Thyroid gland (tissue), 4 donors: ENCODE results near the gene GPR25. TPM values are rescaled to one million over a fixed set of nuclear protein-coding genes. Genes with fewer than 3 reads are reported as not detected.

Experiments used
- DNase-seq, 2 donors: peaks; one replicate each; pipeline ENCODE4 v3.0.0-alpha.2; 2019
- H3K27ac ChIP-seq, 3 donors: fragments of 200-600 bp; sonication (generic); 1 replicate in 2 of 3; 2 replicates in 1 of 3; pipeline ENCODE4 v1.5.1; 2016 to 2019; ENCODE audit warnings: mild to moderate bottlenecking in 1 of 3, moderate library complexity in 1 of 3
- H3K27me3 ChIP-seq: fragments of 200-600 bp; sonication (generic); one replicate; pipeline ENCODE4 v1.5.1; 2019
- H3K36me3 ChIP-seq, 2 donors: fragments of 200-600 bp; sonication (generic); one replicate each; pipeline ENCODE4 v1.5.1; 2016 to 2019
- H3K4me1 ChIP-seq, 2 donors: fragments of 200-600 bp; sonication (generic); one replicate each; pipeline ENCODE4 v1.5.1; 2017 to 2019
- H3K4me3 ChIP-seq, 3 donors: fragments of 200-600 bp; sonication (generic); replicated peaks in 1 of 3; 1 replicate in 2 of 3; 2 replicates in 1 of 3; pipeline ENCODE4 v1.5.1; 2016; ENCODE audit warnings: mild to moderate bottlenecking in 1 of 3
- H3K9me3 ChIP-seq: fragments of 200-600 bp; sonication (generic); one replicate; pipeline ENCODE4 v1.5.1; 2017
- CTCF ChIP-seq, 6 experiments: fragments of 200-600 bp in 3 of 6; fragments of 450-650 bp in 3 of 6; sonication (generic) in 3 of 6; IDR thresholded peaks; one replicate each; pipeline ENCODE4 v1.5.1; 2016 to 2019; ENCODE audit warnings: antibody characterized with exemption in 6 of 6, mild to moderate bottlenecking in 2 of 6, inconsistent platforms in 1 of 6, moderate library complexity in 1 of 6
- POLR2A ChIP-seq, 2 donors: fragments of 450-650 bp; IDR thresholded peaks; one replicate each; pipeline ENCODE4 v1.6.1; 2017; ENCODE audit warnings: antibody characterized with exemption in 2 of 2, mild to moderate bottlenecking in 2 of 2, moderate library complexity in 1 of 2
- WGBS, 2 donors: methylation state at CpG; one replicate each; pipeline ENCODE4 v1.1.5; 2017; 5-methylcytosine and 5-hydroxymethylcytosine counted together
- intact Hi-C: fragments of 100-400 bp; cut with DNase I; formaldehyde crosslinking; loops from one replicate; pipeline ENCODE4 v1.15.1; 2023
- total RNA-seq, 4 donors: library from RNA; depleted of rRNA; stranded (reverse); fragments of >200 nt; gene quantifications; one replicate each; pipeline ENCODE4 v1.2.3, GENCODE V29; 2016

Gene GPR25
- total RNA-seq, 4 donors from 2014 or later = 0.27 TPM; not detected in 3

GRCh38 chr1:200894712-200895442 is 22.1 kb downstream of the GPR25 start, which contains the start of gene INAVA:
INAVA (plus strand) TSS chr1:200894900; CDS start chr1:200898401, 3,501 bp downstream.
- H3K4me3 ChIP-seq = no peak within 1 kb of the TSS
- no peaks in the 10 kb centered on the region for H3K27me3 ChIP-seq
- 58 to 72% methylated on average over 11 to 13 of the region's 15 CpGs for WGBS, 2 donors
- H3K9me3 ChIP-seq = no peaks in the 10 kb centered on the region
- DNase-seq = peak in 1 of 2 donors; percentile 8
- H3K36me3 ChIP-seq = no peaks in the 10 kb centered on the region
- H3K27ac ChIP-seq = no peak within 1 kb of the TSS
- H3K4me1 ChIP-seq = peaks cover 9 to 12% of the 10 kb centered on the region in 2 donors
- intact Hi-C loops = no loop called here
- TF ChIP-seq CTCF (IDR thresholded peaks at IDR 0.05) = no peak
- no peak for TF ChIP-seq POLR2A (IDR thresholded peaks at IDR 0.05)

DNA sequence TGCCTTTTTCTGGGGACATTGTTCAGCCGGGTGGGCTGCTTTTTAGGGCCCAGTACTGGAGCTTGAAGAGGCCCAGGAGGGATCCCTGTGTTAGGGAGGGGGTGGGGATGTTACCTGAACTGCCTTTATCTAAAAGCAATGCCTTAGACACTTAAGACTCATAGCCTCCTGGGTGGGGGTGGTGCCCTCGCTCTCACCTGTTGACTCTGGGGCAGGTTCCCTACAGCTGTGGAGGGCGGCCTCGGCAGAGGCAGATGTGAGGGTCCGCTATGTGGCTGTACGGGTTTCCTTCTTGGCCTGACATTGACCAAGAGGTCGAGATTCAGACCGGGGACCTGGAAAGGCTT is 22.6 kb downstream of the GPR25 start:
- H3K4me3 ChIP-seq = no peak overlapping the region
- H3K9me3 ChIP-seq = no peaks in the 10 kb centered on the region
- H3K36me3 ChIP-seq = no peaks in the 10 kb centered on the region
- no peaks in the 10 kb centered on the region for H3K27me3 ChIP-seq
- no peak overlapping the region for H3K27ac ChIP-seq
- 43 to 77% methylated on average over 5 to 7 of the region's 8 CpGs for WGBS, 2 donors
- intact Hi-C loops = no loop called here
- TF ChIP-seq POLR2A (IDR thresholded peaks at IDR 0.05) (no peak), CTCF (IDR thresholded peaks at IDR 0.05) (no peak)
- peaks cover 9 to 12% of the 10 kb centered on the region in 2 donors for H3K4me1 ChIP-seq
- DNase-seq = no peak

DNA sequence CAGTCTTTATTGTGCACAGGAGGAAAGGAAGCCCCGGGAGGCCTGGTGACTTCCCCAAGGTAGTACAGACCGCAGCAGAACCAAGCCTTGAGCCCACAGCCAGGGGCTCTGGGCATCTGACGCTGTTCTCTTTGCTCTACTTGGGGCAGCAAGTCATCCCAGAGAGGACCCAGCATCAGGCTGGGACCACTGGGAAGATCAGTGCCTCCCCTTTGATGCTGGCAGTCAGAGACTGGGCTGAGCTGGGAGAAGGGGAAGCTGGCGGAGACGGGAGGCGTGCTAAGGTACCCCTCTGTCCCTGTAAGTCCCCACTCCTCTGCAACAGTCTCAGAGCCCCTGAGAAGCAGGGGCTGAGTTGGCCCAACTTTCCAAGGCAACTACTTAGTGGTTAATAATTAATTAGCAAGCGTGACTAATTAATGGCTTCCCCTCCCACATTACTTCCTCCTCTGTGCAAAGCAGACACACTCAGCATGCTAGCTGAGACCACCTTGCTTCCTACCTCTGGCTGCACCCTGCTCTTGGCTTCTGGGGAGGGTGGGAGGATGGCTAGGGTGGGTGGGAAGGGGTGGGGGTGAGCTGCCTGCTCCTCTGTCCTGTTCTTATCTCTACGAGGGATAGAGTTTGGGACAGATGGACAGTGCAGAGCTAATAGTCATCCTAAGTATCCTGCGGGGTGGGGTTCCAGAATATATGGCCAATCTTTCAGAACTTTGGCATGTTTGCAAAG is 23.2 kb downstream of the GPR25 start:
- 82 to 85% methylated on average over 8 of the region's 9 CpGs for WGBS, 2 donors
- H3K4me1 ChIP-seq = peaks cover 9 to 10% of the 10 kb centered on the region in 2 donors
- no peaks in the 10 kb centered on the region for H3K9me3 ChIP-seq
- H3K27ac ChIP-seq = no peak overlapping the region
- no peaks in the 10 kb centered on the region for H3K36me3 ChIP-seq
- no peak for DNase-seq
- no peak overlapping the region for H3K4me3 ChIP-seq
- intact Hi-C loops = no loop called here
- no peak for TF ChIP-seq CTCF (IDR thresholded peaks at IDR 0.05)
- no peak for TF ChIP-seq POLR2A (IDR thresholded peaks at IDR 0.05)
- no peaks in the 10 kb centered on the region for H3K27me3 ChIP-seq

- 57 to 60% methylated on average over 5 to 9 of the region's 10 CpGs for WGBS, 2 donors
- no peak for DNase-seq
- H3K4me1 ChIP-seq = peaks cover 3% of the 10 kb centered on the region in 2 donors
- no peaks in the 10 kb centered on the region for H3K9me3 ChIP-seq
- no peaks in the 10 kb centered on the region for H3K36me3 ChIP-seq
- no peaks in the 10 kb centered on the region for H3K27me3 ChIP-seq
- no peak for TF ChIP-seq CTCF (IDR thresholded peaks at IDR 0.05)
- TF ChIP-seq POLR2A (IDR thresholded peaks at IDR 0.05) = no peak
- no peak overlapping the region for H3K27ac ChIP-seq
- intact Hi-C loops = no loop called here
- no peak overlapping the region for H3K4me3 ChIP-seq
Measured at GRCh38 chr1:200896531-200897196, 23.9 kb downstream of the GPR25 start.
